ENCODE results near the gene NF1. TPM values are rescaled to one million over a fixed set of nuclear protein-coding genes. Genes with fewer than 3 reads are reported as not detected.

The NF1 gene
- total RNA-seq, 2 donors from 2014 or later: 27.6 to 44.4 TPM

- peaks cover 4% of the 10 kb centered on the region for H3K27me3 Mint-ChIP-seq
- no peaks in the 10 kb centered on the region for H3K4me1 Mint-ChIP-seq
- ATAC-seq (replicated peaks): no peak
- H3K27ac Mint-ChIP-seq: no peak overlapping the region
- H3K4me3 Mint-ChIP-seq: no peak overlapping the region
- no peaks in the 10 kb centered on the region for H3K36me3 Mint-ChIP-seq (ENCODE audit: low read depth)
- H3K9me3 Mint-ChIP-seq: no peaks in the 10 kb centered on the region
Observed at GRCh38 chr17:31412511-31412910, 317.7 kb downstream of the NF1 start.

GRCh38 chr17:31413081-31413799 is 318.5 kb downstream of the NF1 start:
- H3K27ac Mint-ChIP-seq: no peak overlapping the region
- H3K4me3 Mint-ChIP-seq: no peak overlapping the region
- H3K4me1 Mint-ChIP-seq: no peaks in the 10 kb centered on the region
- H3K36me3 Mint-ChIP-seq (ENCODE audit: low read depth): no peaks in the 10 kb centered on the region
- no peak for ATAC-seq (replicated peaks)
- peaks cover 4% of the 10 kb centered on the region for H3K27me3 Mint-ChIP-seq
- H3K9me3 Mint-ChIP-seq: no peaks in the 10 kb centered on the region

GRCh38 chr17:31413874-31414549 is 319.2 kb downstream of the NF1 start:
- Mint-ChIP-seq H3K9me3 (no peaks in the 10 kb centered on the region), H3K27me3 (peaks cover 4% of the 10 kb centered on the region), H3K36me3 (ENCODE audit: low read depth) (no peaks in the 10 kb centered on the region), H3K27ac (no peak overlapping the region), H3K4me1 (no peaks in the 10 kb centered on the region), H3K4me3 (no peak overlapping the region)
- no peak for ATAC-seq (replicated peaks)

GRCh38 chr17:31414550-31414918 is 319.8 kb downstream of the NF1 start:
- no peaks in the 10 kb centered on the region for H3K36me3 Mint-ChIP-seq (ENCODE audit: low read depth)
- ATAC-seq (replicated peaks): no peak
- no peak overlapping the region for H3K27ac Mint-ChIP-seq
- H3K27me3 Mint-ChIP-seq: peaks cover 4% of the 10 kb centered on the region
- H3K9me3 Mint-ChIP-seq: no peaks in the 10 kb centered on the region
- H3K4me1 Mint-ChIP-seq: no peaks in the 10 kb centered on the region
- H3K4me3 Mint-ChIP-seq: no peak overlapping the region

GRCh38 chr17:31415004-31415454 is 320.3 kb downstream of the NF1 start:
- Mint-ChIP-seq H3K4me1 (no peaks in the 10 kb centered on the region), H3K4me3 (no peak overlapping the region), H3K27me3 (peaks cover 2% of the 10 kb centered on the region), H3K9me3 (no peaks in the 10 kb centered on the region), H3K36me3 (ENCODE audit: low read depth) (no peaks in the 10 kb centered on the region), H3K27ac (no peak overlapping the region)
- no peak for ATAC-seq (replicated peaks)

GRCh38 chr17:31415640-31416502 is 321.1 kb downstream of the NF1 start:
- Mint-ChIP-seq H3K36me3 (ENCODE audit: low read depth) (no peaks in the 10 kb centered on the region), H3K27me3 (no peaks in the 10 kb centered on the region), H3K9me3 (no peaks in the 10 kb centered on the region), H3K4me1 (no peaks in the 10 kb centered on the region), H3K4me3 (no peak overlapping the region), H3K27ac (no peak overlapping the region)
- no peak for ATAC-seq (replicated peaks)

- Mint-ChIP-seq H3K36me3 (ENCODE audit: low read depth) (no peaks in the 10 kb centered on the region), H3K4me3 (no peak overlapping the region), H3K9me3 (no peaks in the 10 kb centered on the region), H3K27me3 (no peaks in the 10 kb centered on the region), H3K4me1 (no peaks in the 10 kb centered on the region), H3K27ac (no peak overlapping the region)
- no peak for ATAC-seq (replicated peaks)
Observed at GRCh38 chr17:31416503-31416923, 321.7 kb downstream of the NF1 start.

GRCh38 chr17:31417051-31417792 is 322.4 kb downstream of the NF1 start:
- H3K36me3 Mint-ChIP-seq (ENCODE audit: low read depth): no peaks in the 10 kb centered on the region

GRCh38 chr17:31418773-31419350 is 324.1 kb downstream of the NF1 start:
- Mint-ChIP-seq H3K36me3 (ENCODE audit: low read depth) (no peaks in the 10 kb centered on the region), H3K27me3 (peaks cover 4% of the 10 kb centered on the region), H3K27ac (no peak overlapping the region), H3K4me3 (no peak overlapping the region), H3K4me1 (no peaks in the 10 kb centered on the region), H3K9me3 (no peaks in the 10 kb centered on the region)
- ATAC-seq (replicated peaks): no peak

More at GRCh38 chr17:31417051-31417792, 322.4 kb downstream of the NF1 start:
- H3K27ac Mint-ChIP-seq: no peak overlapping the region
- H3K4me3 Mint-ChIP-seq: no peak overlapping the region
- H3K9me3 Mint-ChIP-seq: no peaks in the 10 kb centered on the region
- H3K4me1 Mint-ChIP-seq: no peaks in the 10 kb centered on the region
- H3K27me3 Mint-ChIP-seq: peaks cover under 1% of the 10 kb centered on the region
- no peak for ATAC-seq (replicated peaks)

GRCh38 chr17:31422443-31422842 is 327.7 kb downstream of the NF1 start:
- H3K36me3 Mint-ChIP-seq (ENCODE audit: low read depth): no peaks in the 10 kb centered on the region
- no peaks in the 10 kb centered on the region for H3K4me1 Mint-ChIP-seq
- peaks cover 4% of the 10 kb centered on the region for H3K27me3 Mint-ChIP-seq

GRCh38 chr17:31424944-31425281 is 330.1 kb downstream of the NF1 start:
- Mint-ChIP-seq H3K4me3 (no peak overlapping the region), H3K27me3 (peaks cover 6% of the 10 kb centered on the region), H3K36me3 (ENCODE audit: low read depth) (no peaks in the 10 kb centered on the region), H3K4me1 (no peaks in the 10 kb centered on the region), H3K9me3 (no peaks in the 10 kb centered on the region), H3K27ac (no peak overlapping the region)
- no peak for ATAC-seq (replicated peaks)

More at GRCh38 chr17:31422443-31422842, 327.7 kb downstream of the NF1 start:
- no peak for ATAC-seq (replicated peaks)
- Mint-ChIP-seq H3K9me3 (no peaks in the 10 kb centered on the region), H3K4me3 (no peak overlapping the region), H3K27ac (no peak overlapping the region)

- Mint-ChIP-seq H3K4me3 (no peak overlapping the region), H3K36me3 (ENCODE audit: low read depth) (no peaks in the 10 kb centered on the region), H3K27me3 (peaks cover 9% of the 10 kb centered on the region), H3K27ac (no peak overlapping the region), H3K9me3 (no peaks in the 10 kb centered on the region), H3K4me1 (no peaks in the 10 kb centered on the region)
- ATAC-seq (replicated peaks): no peak
Observed at GRCh38 chr17:31425282-31426040, 330.7 kb downstream of the NF1 start.
